Measurements from ENCODE around the gene TMEM45A.

- no peak for TF ChIP-seq POLR2AphosphoS5 (IDR thresholded peaks at IDR 0.05)
- no peak for TF ChIP-seq CTCF (IDR thresholded peaks at IDR 0.05)
- no peak for TF ChIP-seq POLR2A (IDR thresholded peaks at IDR 0.05)
- no peak for TF ChIP-seq EP300 (IDR thresholded peaks at IDR 0.05)
Measured at GRCh38 chr3:100562224-100562857, 69.9 kb downstream of the TMEM45A start.

Data from suprapubic skin (tissue), 4 donors.